MCF 10A (cell line): Measurements from ENCODE around the gene NODAL. TPM values are rescaled to one million over a fixed set of nuclear protein-coding genes. Genes with fewer than 3 reads are reported as not detected.

Experiments used
- BruUV-seq: library from RNA; stranded (reverse); fragments of 400-500 nt; replicated peaks from 2 replicates; lab custom pipeline; 2021; lab: Mats Ljungman, UMichigan
- CTCF ChIA-PET: fragments of 300-600 bp; sonication (Branson Sonifier 250); formaldehyde crosslinking; extraction: SDS; loops from one replicate; lab custom pipeline; 2021; ENCODE audit warnings: antibody characterized with exemption, inconsistent platforms; lab: Yijun Ruan, JAX
- POLR2A ChIA-PET: fragments of 300-600, 350-650 bp; sonication (Branson Sonifier 250); formaldehyde crosslinking; extraction: SDS; loops from one replicate; lab custom pipeline; 2020; ENCODE audit warnings: antibody characterized with exemption, inconsistent platforms; lab: Yijun Ruan, JAX
- DNase-seq: peaks from one replicate; pipeline ENCODE4 v3.0.0-alpha.2; 2018; ENCODE audit not compliant: unreplicated experiment
- H3K27ac Mint-ChIP-seq: one replicate; pipeline ENCODE4 v1.8.0; 2022; ENCODE audit warnings: mild to moderate bottlenecking, low read depth, mixed read lengths; ENCODE audit not compliant: unreplicated experiment
- H3K27me3 Mint-ChIP-seq: one replicate; pipeline ENCODE4 v1.8.0; 2022; ENCODE audit warnings: mixed read lengths; ENCODE audit not compliant: insufficient read depth, unreplicated experiment
- H3K36me3 Mint-ChIP-seq: one replicate; pipeline ENCODE4 v1.8.0; 2022; ENCODE audit warnings: mild to moderate bottlenecking, moderate library complexity, mixed read lengths; ENCODE audit not compliant: insufficient read depth, unreplicated experiment
- H3K4me1 Mint-ChIP-seq: one replicate; pipeline ENCODE4 v1.8.0; 2022; ENCODE audit warnings: mixed read lengths; ENCODE audit not compliant: insufficient read depth, unreplicated experiment
- H3K4me3 Mint-ChIP-seq: one replicate; pipeline ENCODE4 v1.8.0; 2022; ENCODE audit warnings: mild to moderate bottlenecking, moderate library complexity, mixed read lengths; ENCODE audit not compliant: unreplicated experiment
- H3K9me3 Mint-ChIP-seq: one replicate; pipeline ENCODE4 v1.8.0; 2022; ENCODE audit warnings: mixed read lengths; ENCODE audit not compliant: unreplicated experiment
- CTCF ChIP-seq: fragments of 200-600 bp; IDR thresholded peaks from one replicate; pipeline ENCODE4 v1.8.0; 2022; ENCODE audit warnings: antibody characterized with exemption, mild to moderate bottlenecking; ENCODE audit not compliant: unreplicated experiment
- intact Hi-C: fragments of 100-400 bp; cut with micrococcal nuclease; formaldehyde crosslinking; loops from 2 replicates; pipeline ENCODE4 v1.14.1; 2022
- total RNA-seq: library from RNA; stranded (reverse); gene quantifications from 2 replicates; pipeline ENCODE4 v1.2.3, GENCODE V29; 2022

Gene NODAL
- total RNA-seq, 1 experiment from 2014 or later: not detected

GRCh38 chr10:70462349-70462984, 21.0 kb upstream of the NODAL start:
- H3K4me1 Mint-ChIP-seq: peaks cover 23% of the 10 kb centered on the region
- peaks cover 5% of the 10 kb centered on the region for H3K36me3 Mint-ChIP-seq
- intact Hi-C loops: no loop called here
- ChIA-PET CTCF (interaction anchor here (0.9 to 6.2 kb wide), 13 partner anchors 10 to 298 kb away, joined by 3 to 98 read pairs (median 8); partner anchors contain the start of gene PALD1), POLR2A (interaction anchor here (0.6 to 1.8 kb wide), 5 partner anchors 15 to 269 kb away, joined by 3 to 6 read pairs (median 3); no protein-coding TSS in a partner anchor)
- BruUV-seq: no TSS peak
- H3K27ac Mint-ChIP-seq: no peak overlapping the region
- no peaks in the 10 kb centered on the region for H3K9me3 Mint-ChIP-seq
- no peak overlapping the region for H3K4me3 Mint-ChIP-seq
- peak; percentile 86 for DNase-seq
- H3K27me3 Mint-ChIP-seq: peaks cover 27% of the 10 kb centered on the region
- no peak for TF ChIP-seq CTCF

GRCh38 chr10:70461397-70462348, 20.2 kb upstream of the NODAL start:
- no TSS peak for BruUV-seq
- POLR2A ChIA-PET: interaction anchor here (0.7 to 1.8 kb wide), 9 partner anchors 14 to 396 kb away, joined by 3 to 6 read pairs (median 3); no protein-coding TSS in a partner anchor
- Mint-ChIP-seq H3K9me3 (no peaks in the 10 kb centered on the region), H3K4me3 (no peak overlapping the region), H3K27me3 (peaks cover 19% of the 10 kb centered on the region), H3K27ac (no peak overlapping the region), H3K36me3 (peaks cover 5% of the 10 kb centered on the region), H3K4me1 (peaks cover 23% of the 10 kb centered on the region)
- intact Hi-C loops: loop anchor here (1.0 to 2.0 kb wide), 3 partner anchors 79 to 419 kb away; no protein-coding TSS in a partner anchor
- CTCF ChIA-PET: interaction anchor here (0.6 to 6.2 kb wide), 38 partner anchors 9 to 1980 kb away, joined by 3 to 98 read pairs (median 4); partner anchors contain the start of genes EIF4EBP2 and PALD1
- TF ChIP-seq CTCF: peak; percentile 85
- DNase-seq: peak; percentile 74

DNA sequence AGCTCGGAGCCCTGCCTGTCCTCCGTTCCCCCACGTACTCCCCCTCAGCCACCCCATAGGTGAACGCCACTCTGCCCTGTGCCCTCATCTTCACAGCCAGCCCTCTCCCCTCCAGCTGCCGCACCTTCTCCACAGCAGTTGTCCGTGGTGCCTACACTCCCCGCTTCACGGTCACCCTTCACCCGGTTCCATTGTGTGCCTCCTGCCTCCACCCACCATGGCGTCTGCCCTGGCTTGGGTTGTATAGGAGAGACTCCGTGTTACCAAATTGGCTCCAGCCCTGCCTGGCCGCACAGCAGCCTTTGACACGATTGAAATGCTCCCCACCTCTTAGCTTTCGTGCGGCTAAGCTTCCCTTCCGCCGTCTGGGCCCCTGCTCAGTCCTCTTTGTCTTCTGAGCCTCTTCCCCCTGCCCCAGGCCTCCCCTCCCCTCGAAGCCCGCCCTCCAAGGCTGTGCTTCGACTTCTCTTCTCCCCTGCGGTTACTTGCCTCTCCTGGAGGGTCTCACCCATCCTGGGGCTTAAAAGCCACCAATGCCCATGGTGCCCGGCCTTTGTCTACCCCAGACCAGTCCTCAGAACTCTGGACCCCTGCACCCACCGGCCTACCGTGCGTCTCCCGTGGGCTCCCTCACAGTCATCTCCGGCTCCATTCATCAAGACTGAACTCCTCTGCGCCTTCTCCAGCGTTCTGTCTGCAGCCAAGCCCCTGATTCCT, 18.5 kb upstream of the NODAL start:
- peaks cover 12% of the 10 kb centered on the region for H3K27me3 Mint-ChIP-seq
- no peak overlapping the region for H3K27ac Mint-ChIP-seq
- H3K4me3 Mint-ChIP-seq: no peak overlapping the region
- ChIA-PET POLR2A (no interaction called here), CTCF (interaction anchor here (0.9 to 6.2 kb wide), 7 partner anchors 10 to 89 kb away, joined by 3 to 98 read pairs (median 9); partner anchors contain the start of gene PALD1)
- no TSS peak for BruUV-seq
- intact Hi-C loops: loop anchor here (2.0 kb wide), 2 partner anchors 299 to 421 kb away; no protein-coding TSS in a partner anchor
- DNase-seq: no peak
- H3K9me3 Mint-ChIP-seq: no peaks in the 10 kb centered on the region
- TF ChIP-seq CTCF: no peak
- peaks cover 5% of the 10 kb centered on the region for H3K36me3 Mint-ChIP-seq
- H3K4me1 Mint-ChIP-seq: peaks cover 23% of the 10 kb centered on the region
